ENCODE results near the gene ATF7IP2. TPM values are rescaled to one million over a fixed set of nuclear protein-coding genes. Genes with fewer than 3 reads are reported as not detected.
"Not testable (repeated sequence)": the region's sequence is repeated elsewhere in the genome, so short reads cannot be mapped to it uniquely, and the experiment has no call there.

ATF7IP2 gene
- total RNA-seq, 1 experiment from 2014 or later = 7.4 TPM

DNA sequence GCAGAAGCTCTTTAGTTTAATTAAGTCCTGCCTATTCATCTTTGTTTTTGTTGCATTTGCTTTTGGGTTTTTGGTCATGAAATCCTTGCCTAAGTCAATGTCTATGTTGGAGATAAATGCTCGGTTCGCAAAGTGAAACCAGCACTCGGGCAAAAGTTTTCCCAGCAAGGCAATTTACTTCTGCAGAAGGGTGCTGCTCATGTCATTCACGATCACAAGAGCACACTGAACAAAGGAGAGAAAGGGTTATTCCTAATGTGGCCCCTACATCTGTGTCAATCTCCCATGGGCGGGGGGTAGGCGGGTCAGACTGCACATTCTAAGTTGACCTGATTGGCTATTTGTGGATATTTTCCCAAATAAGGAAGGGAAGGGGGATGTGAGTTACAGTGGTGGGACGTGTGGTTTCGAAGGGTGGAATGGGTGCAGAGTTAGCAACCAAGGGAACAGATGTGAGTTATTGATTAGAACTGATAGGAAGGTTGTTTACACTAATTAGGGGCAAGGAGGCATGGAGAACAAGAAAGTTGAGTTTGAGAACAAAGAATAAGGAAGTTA lies 23.0 kb downstream of the ATF7IP2 start:
- intact Hi-C loops (cut with micrococcal nuclease) = no loop called here
- RAD21 ChIA-PET (ENCODE audit: low non-redundant PET in 1 of 2, low total read pairs in 2 of 2, uncharacterized antibody in 2 of 2, unreplicated experiment in 2 of 2) = no interaction called here
- Histone ChIP-seq H2AFZ (ENCODE audit: low read depth, low read length, poor library complexity, severe bottlenecking) (no peak overlapping the region), H3K4me3 (replicated peaks in 1 of 2; ENCODE audit: low read depth in 1 of 2, low read length in 2 of 2) (no peak overlapping the region), H3K4me2 (ENCODE audit: low read length) (no peak overlapping the region), H3K9me2 (ENCODE audit: insufficient read depth) (no peaks in the 10 kb centered on the region), H3K4me1 (ENCODE audit: control insufficient read depth in 1 of 2, insufficient read depth in 2 of 2, low read length in 2 of 2) (no peaks in the 10 kb centered on the region), H3K9me3 (ENCODE audit: control insufficient read depth in 1 of 2, insufficient read depth in 1 of 2, low read depth in 1 of 2, low read length in 2 of 2) (peaks cover 8 to 10% of the 10 kb centered on the region in 2 experiments; a peak in 2 of 4 replicates), H3K27me3 (ENCODE audit: insufficient read depth, low read length) (no peaks in the 10 kb centered on the region), H3K27ac (ENCODE audit: low read depth, low read length) (no peak overlapping the region), H3K9ac (ENCODE audit: low read length) (no peak overlapping the region), H4K20me1 (ENCODE audit: insufficient read depth) (no peaks in the 10 kb centered on the region), H3K36me3 (ENCODE audit: control insufficient read depth in 1 of 2, insufficient read depth in 2 of 2, low read length in 2 of 2) (no peaks in the 10 kb centered on the region), H3K79me2 (ENCODE audit: insufficient read depth, low read length) (no peaks in the 10 kb centered on the region)
- DNase-seq (ENCODE audit: low read depth, low spot score) (no peak), ATAC-seq (no peak)
- TF ChIP-seq, protein P1, sequence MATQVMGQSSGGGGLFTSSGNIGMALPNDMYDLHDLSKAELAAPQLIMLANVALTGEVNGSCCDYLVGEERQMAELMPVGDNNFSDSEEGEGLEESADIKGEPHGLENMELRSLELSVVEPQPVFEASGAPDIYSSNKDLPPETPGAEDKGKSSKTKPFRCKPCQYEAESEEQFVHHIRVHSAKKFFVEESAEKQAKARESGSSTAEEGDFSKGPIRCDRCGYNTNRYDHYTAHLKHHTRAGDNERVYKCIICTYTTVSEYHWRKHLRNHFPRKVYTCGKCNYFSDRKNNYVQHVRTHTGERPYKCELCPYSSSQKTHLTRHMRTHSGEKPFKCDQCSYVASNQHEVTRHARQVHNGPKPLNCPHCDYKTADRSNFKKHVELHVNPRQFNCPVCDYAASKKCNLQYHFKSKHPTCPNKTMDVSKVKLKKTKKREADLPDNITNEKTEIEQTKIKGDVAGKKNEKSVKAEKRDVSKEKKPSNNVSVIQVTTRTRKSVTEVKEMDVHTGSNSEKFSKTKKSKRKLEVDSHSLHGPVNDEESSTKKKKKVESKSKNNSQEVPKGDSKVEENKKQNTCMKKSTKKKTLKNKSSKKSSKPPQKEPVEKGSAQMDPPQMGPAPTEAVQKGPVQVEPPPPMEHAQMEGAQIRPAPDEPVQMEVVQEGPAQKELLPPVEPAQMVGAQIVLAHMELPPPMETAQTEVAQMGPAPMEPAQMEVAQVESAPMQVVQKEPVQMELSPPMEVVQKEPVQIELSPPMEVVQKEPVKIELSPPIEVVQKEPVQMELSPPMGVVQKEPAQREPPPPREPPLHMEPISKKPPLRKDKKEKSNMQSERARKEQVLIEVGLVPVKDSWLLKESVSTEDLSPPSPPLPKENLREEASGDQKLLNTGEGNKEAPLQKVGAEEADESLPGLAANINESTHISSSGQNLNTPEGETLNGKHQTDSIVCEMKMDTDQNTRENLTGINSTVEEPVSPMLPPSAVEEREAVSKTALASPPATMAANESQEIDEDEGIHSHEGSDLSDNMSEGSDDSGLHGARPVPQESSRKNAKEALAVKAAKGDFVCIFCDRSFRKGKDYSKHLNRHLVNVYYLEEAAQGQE (IDR thresholded peaks at IDR 0.05; ENCODE audit: low read depth) = no peak
- peak; percentile 69; the same call in 1 of the 2 replicates for TF ChIP-seq CBX3 (IDR thresholded peaks at IDR 0.05; ENCODE audit: low read depth)
- no TSS peak for BruUV-seq (replicated peaks)
- CTCF ChIA-PET = no interaction called here
- POLR2A ChIA-PET = no interaction called here

DNA sequence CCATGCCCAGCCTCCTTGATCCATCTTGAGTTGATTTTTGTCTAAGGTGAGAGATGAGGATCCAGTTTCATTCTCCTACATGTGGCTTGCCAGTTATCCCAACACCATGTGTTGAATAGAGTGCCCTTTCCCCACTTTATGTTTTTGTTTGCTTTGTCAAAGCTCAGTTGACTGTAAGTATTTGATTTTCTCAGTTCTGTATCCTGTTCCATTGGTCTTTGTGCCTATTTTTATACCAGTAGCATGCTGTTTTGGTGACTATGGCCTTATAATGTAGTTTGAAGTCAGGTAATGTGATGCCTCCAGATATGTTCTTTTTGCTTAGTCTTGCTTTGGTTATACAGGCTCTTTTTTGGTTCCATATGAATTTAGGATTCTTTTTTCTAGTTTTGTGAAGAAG lies 23.9 kb downstream of the ATF7IP2 start:
- H3K4me3 ChIP-seq (replicated peaks in 1 of 2; ENCODE audit: low read depth in 1 of 2, low read length in 2 of 2); intact Hi-C loops (cut with micrococcal nuclease); CTCF ChIA-PET; ATAC-seq; H3K27me3 ChIP-seq (ENCODE audit: insufficient read depth, low read length); H3K9ac ChIP-seq (ENCODE audit: low read length); DNase-seq (ENCODE audit: low read depth, low spot score); H3K4me1 ChIP-seq (ENCODE audit: control insufficient read depth in 1 of 2, insufficient read depth in 2 of 2, low read length in 2 of 2); H3K79me2 ChIP-seq (ENCODE audit: insufficient read depth, low read length); H2AFZ ChIP-seq (ENCODE audit: low read depth, low read length, poor library complexity, severe bottlenecking); RAD21 ChIA-PET (ENCODE audit: low non-redundant PET in 1 of 2, low total read pairs in 2 of 2, uncharacterized antibody in 2 of 2, unreplicated experiment in 2 of 2); H3K4me2 ChIP-seq (ENCODE audit: low read length); H3K9me2 ChIP-seq (ENCODE audit: insufficient read depth); H3K27ac ChIP-seq (ENCODE audit: low read depth, low read length); BruUV-seq (replicated peaks); POLR2A ChIA-PET; H4K20me1 ChIP-seq (ENCODE audit: insufficient read depth); H3K36me3 ChIP-seq (ENCODE audit: control insufficient read depth in 1 of 2, insufficient read depth in 2 of 2, low read length in 2 of 2): not testable (repeated sequence)
- H3K9me3 ChIP-seq (ENCODE audit: control insufficient read depth in 1 of 2, insufficient read depth in 1 of 2, low read depth in 1 of 2, low read length in 2 of 2) = peaks cover 9 to 10% of the 10 kb centered on the region in 2 experiments; a peak in 2 of 4 replicates
